Body of pancreas (tissue), 4 donors: ENCODE results near the gene ARHGAP33.

Source experiments
- POLR2A ChIP-seq, 3 donors: fragments of 450-650 bp; IDR thresholded peaks; one replicate each; pipeline ENCODE4 v1.6.1; 2016; ENCODE audit warnings: antibody characterized with exemption in 3 of 3, mild to moderate bottlenecking in 2 of 3
- TF ChIP-seq, protein P1 (sequence below), 7 experiments: fragments of 450-650 bp in 4 of 7; fragments of 200-600 bp in 3 of 7; sonication (generic) in 3 of 7; IDR thresholded peaks; one replicate each; pipeline ENCODE4 v1.5.1; 2016 to 2019; ENCODE audit warnings: antibody characterized with exemption in 7 of 7

DNA sequence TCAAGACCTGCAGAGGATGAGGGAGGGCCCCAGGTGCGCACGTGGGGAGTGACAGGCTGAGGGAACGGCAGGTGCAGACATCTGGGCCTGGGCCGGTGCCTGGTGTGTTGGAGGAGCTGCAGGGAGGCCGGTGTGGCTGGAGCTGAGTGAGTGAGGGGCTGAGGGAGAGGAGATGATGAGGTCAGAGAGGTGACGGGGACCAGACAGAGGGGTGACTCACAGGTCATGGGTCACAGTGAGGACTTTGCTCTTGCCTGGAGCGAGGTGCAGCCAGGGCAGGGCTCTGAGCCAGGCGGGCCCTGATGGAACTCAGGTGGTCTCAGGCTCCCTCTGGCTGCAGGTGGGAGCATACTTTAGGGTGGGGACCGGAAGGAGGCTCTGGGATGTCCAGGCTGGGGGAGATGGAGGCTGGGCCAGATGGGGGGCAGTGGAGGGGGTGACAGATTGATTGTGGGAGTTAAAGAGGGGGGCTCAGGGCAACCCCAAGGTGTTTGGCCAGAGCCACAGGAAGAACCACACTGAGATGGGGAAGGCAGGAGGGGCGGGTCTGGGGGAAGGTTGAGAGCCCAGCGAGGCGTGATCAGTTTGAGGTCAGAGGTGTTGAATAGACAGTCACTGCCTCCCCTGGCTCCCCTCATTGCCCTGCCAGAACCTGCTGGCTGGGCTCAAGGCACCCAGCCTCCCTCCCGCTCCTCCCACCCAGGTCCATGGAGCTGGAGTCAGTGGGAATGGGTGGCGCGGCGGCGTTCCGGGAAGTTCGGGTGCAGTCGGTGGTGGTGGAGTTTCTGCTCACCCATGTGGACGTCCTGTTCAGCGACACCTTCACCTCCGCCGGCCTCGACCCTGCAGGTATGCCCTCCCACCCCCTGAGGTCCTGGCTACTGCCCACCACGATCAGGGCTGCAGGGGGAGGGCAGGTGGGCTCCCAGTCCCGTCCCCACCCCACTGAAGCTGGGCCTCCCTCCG, 8.4 kb downstream of the ARHGAP33 start:
- TF ChIP-seq, protein P1, sequence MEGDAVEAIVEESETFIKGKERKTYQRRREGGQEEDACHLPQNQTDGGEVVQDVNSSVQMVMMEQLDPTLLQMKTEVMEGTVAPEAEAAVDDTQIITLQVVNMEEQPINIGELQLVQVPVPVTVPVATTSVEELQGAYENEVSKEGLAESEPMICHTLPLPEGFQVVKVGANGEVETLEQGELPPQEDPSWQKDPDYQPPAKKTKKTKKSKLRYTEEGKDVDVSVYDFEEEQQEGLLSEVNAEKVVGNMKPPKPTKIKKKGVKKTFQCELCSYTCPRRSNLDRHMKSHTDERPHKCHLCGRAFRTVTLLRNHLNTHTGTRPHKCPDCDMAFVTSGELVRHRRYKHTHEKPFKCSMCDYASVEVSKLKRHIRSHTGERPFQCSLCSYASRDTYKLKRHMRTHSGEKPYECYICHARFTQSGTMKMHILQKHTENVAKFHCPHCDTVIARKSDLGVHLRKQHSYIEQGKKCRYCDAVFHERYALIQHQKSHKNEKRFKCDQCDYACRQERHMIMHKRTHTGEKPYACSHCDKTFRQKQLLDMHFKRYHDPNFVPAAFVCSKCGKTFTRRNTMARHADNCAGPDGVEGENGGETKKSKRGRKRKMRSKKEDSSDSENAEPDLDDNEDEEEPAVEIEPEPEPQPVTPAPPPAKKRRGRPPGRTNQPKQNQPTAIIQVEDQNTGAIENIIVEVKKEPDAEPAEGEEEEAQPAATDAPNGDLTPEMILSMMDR (IDR thresholded peaks at IDR 0.05) = no peak
- TF ChIP-seq POLR2A (IDR thresholded peaks at IDR 0.05) = no peak
